NOMO-1 treated with DMSO at 0.1 percent for 48 hours (cell line): ENCODE measurements around the gene ESPNL.
A peak's percentile ranks its signal among the peaks of the same experiment; 100 is the strongest.

Experiments
- DNase-seq: peaks from one replicate; lab custom pipeline; 2025; ENCODE audit not compliant: unreplicated experiment; lab: John Stamatoyannopoulos, UW

ESPNL gene

GRCh38 chr2:238098901-238099713 lies 1.0 kb upstream of the ESPNL start:
- no peak for DNase-seq

- DNase-seq, result no peak
These were observed 459 bp upstream of the ESPNL start for GRCh38 chr2:238099714-238100048.

GRCh38 chr2:238100821-238101771 lies 956 bp downstream of the ESPNL start:
- DNase-seq, result no peak

- no peak for DNase-seq
These were observed 2.0 kb downstream of the ESPNL start for GRCh38 chr2:238101891-238102841.

GRCh38 chr2:238102865-238103264 lies 2.7 kb downstream of the ESPNL start:
- DNase-seq, result no peak

- DNase-seq, result no peak
These were observed 3.5 kb downstream of the ESPNL start for GRCh38 chr2:238103465-238104225.

GRCh38 chr2:238104226-238104690 lies 4.1 kb downstream of the ESPNL start:
- DNase-seq, result no peak

GRCh38 chr2:238104691-238105371 lies 4.7 kb downstream of the ESPNL start:
- no peak for DNase-seq

- no peak for DNase-seq
These were observed 5.6 kb downstream of the ESPNL start for GRCh38 chr2:238105506-238106338.

- no peak for DNase-seq
These were observed 6.2 kb downstream of the ESPNL start for GRCh38 chr2:238106339-238106697.

GRCh38 chr2:238106698-238107524 lies 6.8 kb downstream of the ESPNL start:
- peak; percentile 74 for DNase-seq

- peak; percentile 92 for DNase-seq
These were observed 7.6 kb downstream of the ESPNL start for GRCh38 chr2:238107525-238108422.

- peak; percentile 35 for DNase-seq
These were observed 8.5 kb downstream of the ESPNL start for GRCh38 chr2:238108423-238109183.

- DNase-seq, result no peak
These were observed 13.5 kb downstream of the ESPNL start for GRCh38 chr2:238113611-238114010.

GRCh38 chr2:238114331-238114841 lies 14.2 kb downstream of the ESPNL start:
- DNase-seq, result no peak
